A172 (cell line): ENCODE measurements around the gene CDK13. TPM values are rescaled to one million over a fixed set of nuclear protein-coding genes. Genes with fewer than 3 reads are reported as not detected.
"Not testable (repeated sequence)": the region's sequence is repeated elsewhere in the genome, so short reads cannot be mapped to it uniquely, and the experiment has no call there.

Source experiments
- DNase-seq: peaks from one replicate; pipeline ENCODE4 v3.0.0-alpha.2; 2015; ENCODE audit warnings: low spot score
- total RNA-seq: library from RNA; depleted of rRNA; stranded (reverse); fragments of >200 nt; shearing (Covaris generic); gene quantifications from 2 replicates; pipeline ENCODE4 v1.2.3, GENCODE V29; 2014

Gene CDK13
- total RNA-seq, 1 experiment from 2014 or later = 53.2 TPM

DNA sequence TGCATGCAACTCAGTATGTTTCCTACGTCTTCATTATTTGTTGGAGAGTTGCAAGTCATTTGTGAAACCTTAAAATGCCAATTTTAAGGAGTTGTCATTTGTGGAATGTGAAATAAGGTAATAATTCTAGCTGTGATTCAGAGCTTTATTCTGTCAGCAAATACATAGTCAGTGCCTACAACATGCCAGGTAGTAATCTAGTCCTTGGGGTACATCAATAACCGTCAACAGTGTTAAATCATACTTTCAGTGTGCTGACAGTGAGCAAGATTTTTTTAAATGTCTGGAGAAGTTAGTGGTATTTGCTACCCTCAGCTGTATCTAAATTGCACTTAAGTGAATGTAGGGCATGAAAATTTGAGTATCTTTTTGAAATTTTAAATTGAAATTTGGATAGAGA, 147.7 kb downstream of the CDK13 start:
- no peak for DNase-seq

DNA sequence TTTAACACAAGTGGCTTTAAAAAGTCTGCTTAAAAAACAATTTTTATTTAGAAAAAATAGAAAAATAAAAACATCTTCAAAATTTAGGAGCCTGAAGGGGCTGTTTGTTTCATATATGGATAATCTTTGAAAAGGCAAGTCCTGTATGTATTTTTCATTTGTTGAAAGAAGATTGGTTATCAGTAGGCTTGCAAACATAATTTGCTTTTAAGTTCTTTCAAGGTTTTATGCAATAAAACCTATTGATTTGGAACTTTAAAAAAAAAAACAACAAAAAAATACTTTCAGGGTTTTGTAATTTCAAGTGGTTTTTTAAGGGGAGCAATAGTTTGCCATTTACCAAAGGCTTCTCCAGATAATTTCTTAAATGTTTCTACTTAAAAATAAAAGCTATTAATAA, 148.8 kb downstream of the CDK13 start:
- no peak for DNase-seq

DNA sequence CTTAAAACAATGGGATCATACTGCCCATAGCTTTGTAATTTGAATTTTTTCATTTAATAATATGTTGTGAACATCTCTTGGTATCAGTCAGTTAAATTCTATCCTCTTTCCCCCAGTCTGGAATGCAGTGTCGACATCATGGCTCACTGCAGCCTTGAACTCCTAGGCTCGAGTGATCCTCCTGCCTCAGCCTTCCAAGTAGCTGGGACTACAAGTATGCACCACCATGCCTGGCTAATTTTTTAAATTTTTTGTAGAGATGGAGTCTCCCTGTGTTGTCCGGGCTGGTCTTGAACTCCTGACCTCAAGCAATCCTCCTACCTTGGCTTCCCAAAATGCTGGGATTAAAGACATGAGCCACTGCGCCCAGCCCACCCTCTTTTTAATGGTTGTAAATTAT, 149.8 kb downstream of the CDK13 start:
- DNase-seq = no peak

DNA sequence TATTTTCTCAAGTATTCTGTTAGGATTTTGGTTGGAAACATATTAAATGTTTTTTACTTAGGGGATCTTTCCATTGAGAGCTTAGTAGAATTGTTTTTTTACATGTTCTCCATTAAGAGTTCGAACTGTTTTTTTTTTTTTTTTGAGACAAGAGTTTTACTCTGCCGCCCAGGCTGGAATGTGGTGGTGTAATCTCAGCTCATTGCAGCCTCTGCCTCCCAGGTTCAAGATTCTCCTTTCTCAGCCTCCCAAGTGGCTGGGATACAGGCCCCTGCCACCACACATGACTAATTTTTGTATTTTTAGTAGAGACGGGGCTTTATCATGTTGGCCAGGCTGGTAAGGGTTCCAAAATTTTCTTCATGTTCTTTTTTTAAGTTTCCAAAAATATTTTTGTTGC, 151.1 kb downstream of the CDK13 start:
- DNase-seq = no peak

DNA sequence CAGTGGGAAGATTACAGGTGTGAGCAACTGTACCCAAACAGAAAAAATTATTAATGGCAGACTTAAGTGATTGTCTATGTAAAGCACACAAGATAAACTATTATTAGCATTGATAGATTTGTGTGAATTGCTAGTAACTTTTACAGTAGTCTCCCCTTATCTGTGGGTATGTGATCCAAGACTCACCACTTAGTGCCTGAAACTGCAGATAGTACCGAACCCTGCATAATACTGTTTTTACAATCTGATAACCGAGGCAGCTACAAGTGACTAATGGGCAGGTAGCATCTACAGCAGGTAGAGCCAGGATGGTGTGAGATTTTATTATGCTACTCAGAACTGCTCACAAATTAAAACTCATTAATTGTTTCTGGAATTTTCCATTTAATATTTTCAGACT, 152.8 kb downstream of the CDK13 start:
- DNase-seq = no peak

DNA sequence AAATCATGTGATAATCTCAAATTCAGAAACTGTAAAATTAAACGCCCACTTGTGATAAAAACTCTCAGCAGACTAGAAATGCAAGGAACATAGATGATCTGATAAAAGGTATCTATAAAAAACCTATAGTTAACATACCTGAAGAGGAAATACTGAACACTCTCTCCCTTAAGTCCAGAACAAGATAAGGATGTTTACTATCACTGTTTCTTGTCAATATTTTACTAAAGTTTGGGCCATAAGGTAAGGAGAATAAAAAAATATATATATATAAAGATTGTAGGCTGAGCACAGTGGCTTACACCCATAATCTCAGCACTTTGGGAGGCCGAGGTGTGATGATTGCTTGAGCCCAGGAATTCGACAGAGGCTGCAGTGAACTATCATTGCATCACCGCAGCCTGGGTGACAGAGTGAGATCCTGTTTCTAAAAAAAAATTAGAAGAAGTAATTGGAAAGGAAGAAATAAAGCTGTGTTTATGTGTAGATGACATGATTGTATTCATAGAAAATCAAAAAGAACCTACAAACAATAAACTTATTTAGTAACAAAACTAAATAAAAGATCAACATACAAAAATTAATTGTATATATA, 155.9 kb downstream of the CDK13 start:
- no peak for DNase-seq

GRCh38 chr7:40115936-40116335, 165.9 kb downstream of the CDK13 start:
- no peak for DNase-seq

DNA sequence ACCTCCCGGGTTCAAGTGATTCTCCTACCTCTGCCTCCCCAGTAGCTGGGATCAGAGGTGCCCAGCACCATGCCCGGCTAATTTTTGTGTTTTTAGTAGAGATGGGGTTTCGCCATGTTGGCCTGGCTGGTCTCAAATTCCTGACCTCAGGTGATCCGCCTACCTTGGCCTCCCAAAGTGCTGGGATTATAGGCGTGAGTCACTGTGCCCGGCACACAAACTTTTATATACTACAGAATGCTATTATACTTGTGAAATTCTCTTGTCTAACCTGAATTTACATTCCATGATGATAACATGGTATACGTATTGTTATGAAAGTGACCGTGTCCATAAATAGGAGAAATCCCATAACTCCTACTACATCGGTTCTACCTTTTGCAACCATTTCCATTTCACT, 167.1 kb downstream of the CDK13 start:
- not testable (repeated sequence) for DNase-seq

- not testable (repeated sequence) for DNase-seq
Measured at GRCh38 chr7:40118201-40118600, 168.1 kb downstream of the CDK13 start.

GRCh38 chr7:40120020-40120419, 170.0 kb downstream of the CDK13 start:
- DNase-seq = no peak

- not testable (repeated sequence) for DNase-seq
Measured at GRCh38 chr7:40122100-40122939, 172.3 kb downstream of the CDK13 start.

DNA sequence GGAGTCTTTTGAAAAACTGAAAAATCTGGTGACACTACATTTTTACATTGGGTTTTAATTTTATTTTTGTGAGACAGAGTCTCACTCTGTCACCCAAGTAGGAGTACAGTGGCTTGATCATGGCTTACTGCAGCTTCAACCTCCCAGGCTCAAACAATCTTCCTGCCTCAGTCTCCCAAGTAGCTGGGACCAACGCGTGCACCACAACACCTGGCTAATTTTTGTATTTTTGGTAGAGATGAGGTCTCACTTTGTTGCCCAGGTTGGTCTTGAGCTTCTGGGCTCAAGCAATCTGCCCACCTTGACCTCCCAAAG, 172.8 kb downstream of the CDK13 start:
- no peak for DNase-seq

GRCh38 chr7:40133561-40134427, 183.7 kb downstream of the CDK13 start:
- DNase-seq = peak; percentile 27

- DNase-seq = peak; percentile 85
Measured at GRCh38 chr7:40134428-40135316, 184.6 kb downstream of the CDK13 start, which contains the start of the genes MPLKIP and SUGCT. Gene MPLKIP, minus strand, starts transcription at chr7:40134622. Its CDS starts 55 bp downstream, at chr7:40134567. Gene SUGCT, plus strand, starts transcription at chr7:40135005.

- DNase-seq = no peak
Measured at GRCh38 chr7:40135317-40135610, 185.2 kb downstream of the CDK13 start.

DNA sequence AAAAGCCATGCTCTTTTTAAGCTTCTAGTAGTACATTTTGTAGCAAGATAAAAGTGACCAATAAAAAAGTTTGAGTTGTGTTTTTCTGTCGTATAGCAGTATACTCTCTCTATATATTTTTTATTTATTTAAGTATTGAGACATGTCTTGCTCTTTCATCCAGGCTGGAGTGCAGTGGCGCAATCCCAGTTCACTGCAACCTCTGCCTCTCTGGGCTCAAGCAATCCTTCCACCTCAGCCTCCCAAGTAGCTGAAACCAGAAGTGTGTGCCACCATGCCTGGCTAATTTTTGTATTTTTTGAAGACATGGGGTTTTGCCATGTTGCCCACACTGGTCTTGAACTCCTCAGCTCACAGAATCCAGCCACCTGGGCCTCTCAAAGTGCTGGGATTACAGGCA, 187.5 kb downstream of the CDK13 start:
- no peak for DNase-seq

DNA sequence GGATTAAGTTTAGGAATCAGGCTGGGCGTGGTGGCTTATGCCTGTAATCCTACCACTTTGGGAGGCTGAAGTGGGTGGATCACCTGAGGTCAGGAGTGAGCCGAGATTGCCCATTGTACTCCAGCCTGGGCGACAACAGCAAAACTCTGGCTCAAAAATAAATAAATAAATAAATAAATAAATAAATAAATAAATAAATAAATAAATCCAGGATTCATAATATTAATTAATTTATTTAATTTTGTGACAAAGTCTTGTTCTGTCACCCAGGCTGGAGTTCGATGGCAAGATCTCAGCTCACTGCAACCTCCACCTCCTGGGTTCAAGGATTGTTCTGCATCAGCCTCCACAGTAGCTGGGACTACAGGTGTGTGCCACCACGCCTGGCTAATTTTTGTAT, 188.9 kb downstream of the CDK13 start:
- no peak for DNase-seq

DNA sequence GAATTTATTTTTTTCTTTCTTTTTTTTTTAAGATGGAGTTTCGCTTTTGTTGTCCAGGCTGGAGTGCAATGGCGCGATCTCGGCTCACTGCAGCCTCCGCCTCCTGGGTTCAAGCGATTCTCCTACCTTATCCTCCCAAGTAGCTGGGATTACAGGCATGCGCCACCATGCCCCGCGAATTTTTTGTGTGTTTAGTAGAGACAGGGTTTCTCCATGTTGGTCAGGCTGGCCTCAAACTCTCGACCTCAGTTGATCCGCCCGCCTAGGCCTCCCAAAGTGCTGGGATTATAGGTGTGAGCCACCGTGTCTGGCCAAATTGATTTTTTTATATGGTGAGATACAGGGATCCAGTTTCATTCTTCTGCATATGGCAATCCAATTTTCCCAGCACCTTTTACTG, 189.8 kb downstream of the CDK13 start:
- not testable (repeated sequence) for DNase-seq

DNA sequence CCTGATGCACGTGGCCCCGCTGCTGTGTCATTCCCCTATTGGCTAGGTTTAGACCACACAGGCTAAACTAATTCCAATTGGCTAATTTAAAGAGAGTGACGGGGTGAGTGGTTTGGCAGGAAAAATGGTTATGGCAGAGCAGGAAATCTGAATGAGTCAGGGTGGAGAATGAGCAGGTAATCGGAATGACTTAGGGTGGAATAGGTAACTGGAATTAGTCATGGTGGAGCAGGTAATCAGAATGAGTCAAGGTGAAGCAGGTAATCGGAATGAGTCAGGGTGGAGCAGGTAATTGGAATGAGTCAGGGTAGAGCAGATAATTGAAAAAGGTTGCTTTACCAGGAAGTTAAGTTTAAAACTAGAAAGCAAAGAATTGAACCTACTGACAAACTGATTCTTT, 191.9 kb downstream of the CDK13 start:
- DNase-seq = not testable (repeated sequence)

DNA sequence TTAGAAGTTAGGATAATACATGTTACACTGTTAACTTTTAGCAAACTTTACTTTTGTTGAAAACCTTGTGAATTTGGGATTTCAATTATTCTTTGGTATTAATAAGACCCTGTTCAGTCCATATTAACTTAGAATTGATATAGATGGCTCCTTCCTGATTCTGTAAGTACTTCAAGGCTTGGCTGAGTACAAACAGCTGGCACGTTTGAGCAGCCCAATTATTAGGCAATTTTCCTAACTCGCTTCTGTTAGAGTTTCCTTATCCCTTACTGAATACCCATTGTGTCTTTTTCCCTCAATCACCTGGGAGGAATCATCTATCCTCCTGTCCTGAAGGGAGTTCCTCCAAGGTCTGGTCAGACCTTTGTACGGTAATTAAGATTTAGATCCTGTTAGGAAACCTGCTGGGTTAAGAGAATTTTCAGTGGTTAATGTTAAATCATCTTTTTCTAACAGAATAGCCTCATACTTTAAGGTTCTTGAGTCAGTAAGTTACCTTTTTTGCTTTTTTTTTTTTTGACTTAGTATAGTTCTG, 195.6 kb downstream of the CDK13 start:
- not testable (repeated sequence) for DNase-seq
